Activated CD4-positive, alpha-beta T cell treated with anti-CD3 and anti-CD28 coated beads for 48 hours (primary cell): Measurements from ENCODE around the gene MAD2L2.

Experiments used
- DNase-seq: peaks from one replicate; pipeline ENCODE4 v3.0.0-alpha.2; 2020

Gene MAD2L2

GRCh38 chr1:11704691-11705475 lies 23.9 kb upstream of the MAD2L2 start:
- no peak for DNase-seq

GRCh38 chr1:11704194-11704529 lies 23.2 kb upstream of the MAD2L2 start:
- no peak for DNase-seq

- DNase-seq: no peak
Measured at GRCh38 chr1:11703357-11704193, 22.6 kb upstream of the MAD2L2 start.

GRCh38 chr1:11701981-11702803 lies 21.2 kb upstream of the MAD2L2 start:
- DNase-seq: no peak

GRCh38 chr1:11701551-11701961 lies 20.6 kb upstream of the MAD2L2 start:
- DNase-seq: no peak

- no peak for DNase-seq
Measured at GRCh38 chr1:11700601-11701467, 19.9 kb upstream of the MAD2L2 start.

- DNase-seq: no peak
Measured at GRCh38 chr1:11697893-11698210, 16.9 kb upstream of the MAD2L2 start.

GRCh38 chr1:11697188-11697892 lies 16.4 kb upstream of the MAD2L2 start:
- DNase-seq: no peak

- no peak for DNase-seq
Measured at GRCh38 chr1:11695861-11696260, 14.9 kb upstream of the MAD2L2 start.

GRCh38 chr1:11693917-11694316 lies 13.0 kb upstream of the MAD2L2 start:
- no peak for DNase-seq

- peak; percentile 59 for DNase-seq
Measured at GRCh38 chr1:11693024-11693590, 12.2 kb upstream of the MAD2L2 start.

- DNase-seq: no peak
Measured at GRCh38 chr1:11691928-11692711, 11.2 kb upstream of the MAD2L2 start.

GRCh38 chr1:11691302-11691914 lies 10.5 kb upstream of the MAD2L2 start, which contains the start of gene DRAXIN:
DRAXIN (plus strand) TSS chr1:11691710; CDS start chr1:11706259, 14,549 bp downstream.
- no peak for DNase-seq

- DNase-seq: no peak
Measured at GRCh38 chr1:11690397-11691301, 9.7 kb upstream of the MAD2L2 start.

GRCh38 chr1:11688506-11688905 lies 7.6 kb upstream of the MAD2L2 start:
- DNase-seq: no peak

GRCh38 chr1:11685210-11685752 lies 4.3 kb upstream of the MAD2L2 start:
- no peak for DNase-seq

- DNase-seq: no peak
Measured at GRCh38 chr1:11684070-11684469, 3.1 kb upstream of the MAD2L2 start.

GRCh38 chr1:11682799-11683198 lies 1.9 kb upstream of the MAD2L2 start:
- no peak for DNase-seq
